Calu3 (cell line): ENCODE results near the gene CIT. TPM values are rescaled to one million over a fixed set of nuclear protein-coding genes. Genes with fewer than 3 reads are reported as not detected.

Experiments
- BruUV-seq: library from RNA; stranded (reverse); fragments of 400-500 nt; replicated peaks from 2 replicates; lab custom pipeline; 2021; lab: Mats Ljungman, UMichigan
- CTCF ChIA-PET: fragments of 300-600 bp; sonication (Branson Sonifier 250); formaldehyde crosslinking; loops from one replicate; lab custom pipeline; 2022; ENCODE audit warnings: antibody characterized with exemption; lab: Charles Lee
- DNase-seq: peaks from one replicate; pipeline ENCODE4 v3.0.0; 2022
- H3K27ac Mint-ChIP-seq: one replicate; pipeline ENCODE4 v1.8.0; 2022; ENCODE audit warnings: mixed read lengths; ENCODE audit not compliant: unreplicated experiment
- H3K27me3 Mint-ChIP-seq: one replicate; pipeline ENCODE4 v1.8.0; 2022; ENCODE audit warnings: mixed read lengths; ENCODE audit not compliant: unreplicated experiment
- H3K36me3 Mint-ChIP-seq: one replicate; pipeline ENCODE4 v1.8.0; 2022; ENCODE audit warnings: mild to moderate bottlenecking, moderate library complexity, mixed read lengths; ENCODE audit not compliant: insufficient read depth, unreplicated experiment
- H3K4me1 Mint-ChIP-seq: one replicate; pipeline ENCODE4 v1.8.0; 2022; ENCODE audit warnings: mild to moderate bottlenecking, low read depth, mixed read lengths; ENCODE audit not compliant: unreplicated experiment
- H3K4me3 Mint-ChIP-seq: one replicate; pipeline ENCODE4 v1.8.0; 2022; ENCODE audit warnings: mild to moderate bottlenecking, low read depth, moderate library complexity, mixed read lengths; ENCODE audit not compliant: unreplicated experiment
- H3K9me3 Mint-ChIP-seq: one replicate; pipeline ENCODE4 v1.8.0; 2022; ENCODE audit warnings: low read depth, mixed read lengths; ENCODE audit not compliant: unreplicated experiment
- intact Hi-C: fragments of 100-400 bp; cut with micrococcal nuclease; formaldehyde crosslinking; loops from one replicate; pipeline ENCODE4 v1.10.0; 2022; ENCODE audit not compliant: unreplicated experiment
- total RNA-seq: library from RNA; stranded (reverse); gene quantifications from 2 replicates; pipeline ENCODE4 v1.2.3, GENCODE V29; 2022
- TF ChIP-seq, protein P1 (sequence below): fragments of 200-600 bp; IDR thresholded peaks from one replicate; pipeline ENCODE4 v1.8.0; 2022; ENCODE audit warnings: antibody characterized with exemption; ENCODE audit not compliant: unreplicated experiment

The CIT gene
- total RNA-seq, 1 experiment from 2014 or later: 82.3 TPM

GRCh38 chr12:119671070-119671469 lies 206.1 kb downstream of the CIT start:
- H3K27me3 Mint-ChIP-seq: no peaks in the 10 kb centered on the region
- peaks cover 58% of the 10 kb centered on the region for H3K4me1 Mint-ChIP-seq
- CTCF ChIA-PET: interaction anchor here (1.0 to 1.1 kb wide), 2 partner anchors 17 to 126 kb away, joined by 3 read pairs; no protein-coding TSS in a partner anchor
- DNase-seq: no peak
- TF ChIP-seq, protein P1, sequence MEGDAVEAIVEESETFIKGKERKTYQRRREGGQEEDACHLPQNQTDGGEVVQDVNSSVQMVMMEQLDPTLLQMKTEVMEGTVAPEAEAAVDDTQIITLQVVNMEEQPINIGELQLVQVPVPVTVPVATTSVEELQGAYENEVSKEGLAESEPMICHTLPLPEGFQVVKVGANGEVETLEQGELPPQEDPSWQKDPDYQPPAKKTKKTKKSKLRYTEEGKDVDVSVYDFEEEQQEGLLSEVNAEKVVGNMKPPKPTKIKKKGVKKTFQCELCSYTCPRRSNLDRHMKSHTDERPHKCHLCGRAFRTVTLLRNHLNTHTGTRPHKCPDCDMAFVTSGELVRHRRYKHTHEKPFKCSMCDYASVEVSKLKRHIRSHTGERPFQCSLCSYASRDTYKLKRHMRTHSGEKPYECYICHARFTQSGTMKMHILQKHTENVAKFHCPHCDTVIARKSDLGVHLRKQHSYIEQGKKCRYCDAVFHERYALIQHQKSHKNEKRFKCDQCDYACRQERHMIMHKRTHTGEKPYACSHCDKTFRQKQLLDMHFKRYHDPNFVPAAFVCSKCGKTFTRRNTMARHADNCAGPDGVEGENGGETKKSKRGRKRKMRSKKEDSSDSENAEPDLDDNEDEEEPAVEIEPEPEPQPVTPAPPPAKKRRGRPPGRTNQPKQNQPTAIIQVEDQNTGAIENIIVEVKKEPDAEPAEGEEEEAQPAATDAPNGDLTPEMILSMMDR: no peak
- peak overlapping the region; percentile 99 for H3K27ac Mint-ChIP-seq
- H3K4me3 Mint-ChIP-seq: peak overlapping the region; percentile 91
- no TSS peak for BruUV-seq
- peaks cover 82% of the 10 kb centered on the region for H3K36me3 Mint-ChIP-seq
- intact Hi-C loops: loop anchor here (2.0 kb wide), 1 partner anchor 40 kb away; no protein-coding TSS in a partner anchor
- no peaks in the 10 kb centered on the region for H3K9me3 Mint-ChIP-seq

DNA sequence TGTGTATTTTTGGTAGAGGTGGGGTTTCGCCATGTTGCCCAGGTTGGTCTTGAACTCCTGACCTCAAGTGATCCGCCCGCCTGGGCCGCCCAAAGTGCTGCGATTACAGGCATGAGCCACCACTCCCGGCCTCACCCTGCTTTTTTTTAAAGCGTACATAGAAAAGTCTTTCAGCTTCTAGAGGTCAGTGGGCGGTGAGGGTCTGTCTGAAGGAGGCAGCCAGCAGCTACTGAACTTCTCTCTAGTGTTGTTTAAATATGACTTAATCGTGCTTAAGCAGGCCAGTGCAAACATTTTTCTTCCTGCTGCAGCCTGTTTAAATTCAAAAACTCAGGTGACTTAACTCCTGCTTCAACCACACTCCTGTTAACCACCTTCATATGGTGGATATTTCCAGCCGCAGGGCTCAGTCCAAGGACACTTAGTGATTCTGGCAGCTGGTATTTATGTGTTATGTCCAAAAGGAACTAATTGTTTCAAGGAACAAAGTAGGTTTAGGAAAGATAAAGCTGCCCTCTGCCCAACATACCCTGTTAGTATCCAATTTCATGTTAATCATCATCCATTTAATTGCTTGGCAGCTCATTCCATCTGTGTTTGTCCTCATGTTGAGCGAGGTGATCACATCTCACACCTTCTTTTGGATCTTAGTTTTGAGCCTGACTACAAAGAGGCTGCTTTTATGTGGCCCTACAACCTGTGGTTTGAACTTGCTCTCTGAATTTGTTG lies 207.2 kb downstream of the CIT start:
- BruUV-seq: no TSS peak
- Mint-ChIP-seq H3K36me3 (peaks cover 71% of the 10 kb centered on the region), H3K27ac (peak overlapping the region; percentile 99), H3K4me1 (peaks cover 58% of the 10 kb centered on the region), H3K9me3 (no peaks in the 10 kb centered on the region), H3K27me3 (no peaks in the 10 kb centered on the region), H3K4me3 (peak overlapping the region; percentile 91)
- CTCF ChIA-PET: interaction anchor here (0.6 to 1.8 kb wide), 5 partner anchors 18 to 1625 kb away, joined by 3 to 16 read pairs (median 6); no protein-coding TSS in a partner anchor
- TF ChIP-seq, protein P1: no peak
- DNase-seq: peak; percentile 80
- intact Hi-C loops: loop anchor here (1.0 to 2.0 kb wide), 2 partner anchors 41 to 110 kb away; no protein-coding TSS in a partner anchor

DNA sequence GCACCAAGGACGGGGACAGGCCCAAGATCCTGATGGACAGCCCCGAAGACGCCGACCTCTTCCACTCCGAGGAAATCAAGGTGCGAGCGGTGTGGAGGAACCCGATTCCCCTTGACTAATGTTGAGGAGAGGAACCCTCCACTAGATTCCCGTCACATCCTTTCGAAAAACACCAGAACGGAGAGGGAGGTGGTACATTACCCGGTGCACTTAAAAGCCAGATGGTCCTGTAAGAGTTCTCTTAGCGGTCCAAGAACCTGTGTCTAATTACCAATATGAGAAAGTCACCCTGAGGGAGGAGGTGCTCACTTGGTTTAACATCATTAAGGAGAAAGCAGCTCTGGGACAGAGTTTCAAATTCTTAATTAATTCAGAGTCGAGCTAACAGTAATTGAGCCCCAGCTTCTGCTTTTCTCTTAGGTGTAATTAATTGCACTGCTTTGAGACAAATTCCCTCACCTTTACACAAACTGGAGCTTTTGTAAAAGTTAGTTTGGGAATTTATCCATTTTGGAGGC lies 208.7 kb downstream of the CIT start:
- CTCF ChIA-PET: interaction anchor here (1.1 to 1.7 kb wide), 3 partner anchors 15 to 224 kb away, joined by 4 to 5 read pairs (median 4); no protein-coding TSS in a partner anchor
- no peaks in the 10 kb centered on the region for H3K9me3 Mint-ChIP-seq
- TF ChIP-seq, protein P1: no peak
- H3K4me3 Mint-ChIP-seq: peak overlapping the region; percentile 91
- H3K27ac Mint-ChIP-seq: peak overlapping the region; percentile 83
- peaks cover 61% of the 10 kb centered on the region for H3K36me3 Mint-ChIP-seq
- H3K27me3 Mint-ChIP-seq: no peaks in the 10 kb centered on the region
- no peak for DNase-seq
- intact Hi-C loops: no loop called here
- TSS peak; percentile 61 for BruUV-seq
- peaks cover 46% of the 10 kb centered on the region for H3K4me1 Mint-ChIP-seq

- BruUV-seq: no TSS peak
- peaks cover 40% of the 10 kb centered on the region for H3K4me1 Mint-ChIP-seq
Measured at GRCh38 chr12:119667577-119668323, 209.4 kb downstream of the CIT start, which contains the start of gene PRKAB1. Gene PRKAB1, plus strand, starts transcription at chr12:119668133. Its CDS starts 112 bp downstream, at chr12:119668245.

More at GRCh38 chr12:119667577-119668323, 209.4 kb downstream of the CIT start, which contains the start of gene PRKAB1:
- peaks cover 1% of the 10 kb centered on the region for H3K27me3 Mint-ChIP-seq
- H3K9me3 Mint-ChIP-seq: no peaks in the 10 kb centered on the region
- TF ChIP-seq, protein P1: peak; percentile 86
- intact Hi-C loops: no loop called here
- CTCF ChIA-PET: interaction anchor here (0.8 to 1.7 kb wide), 5 partner anchors 9 to 224 kb away, joined by 3 to 7 read pairs (median 4); no protein-coding TSS in a partner anchor
- DNase-seq: peak; percentile 99
- peak within 1 kb of the TSS; percentile 83 for H3K27ac Mint-ChIP-seq
- H3K4me3 Mint-ChIP-seq: peak within 1 kb of the TSS; percentile 91
- H3K36me3 Mint-ChIP-seq: peaks cover 54% of the 10 kb centered on the region
